ENCODE results near the gene PTPRR.

GRCh38 chr12:70920891-70921290, 353 bp upstream of the PTPRR start:
- TF ChIP-seq, protein P1, sequence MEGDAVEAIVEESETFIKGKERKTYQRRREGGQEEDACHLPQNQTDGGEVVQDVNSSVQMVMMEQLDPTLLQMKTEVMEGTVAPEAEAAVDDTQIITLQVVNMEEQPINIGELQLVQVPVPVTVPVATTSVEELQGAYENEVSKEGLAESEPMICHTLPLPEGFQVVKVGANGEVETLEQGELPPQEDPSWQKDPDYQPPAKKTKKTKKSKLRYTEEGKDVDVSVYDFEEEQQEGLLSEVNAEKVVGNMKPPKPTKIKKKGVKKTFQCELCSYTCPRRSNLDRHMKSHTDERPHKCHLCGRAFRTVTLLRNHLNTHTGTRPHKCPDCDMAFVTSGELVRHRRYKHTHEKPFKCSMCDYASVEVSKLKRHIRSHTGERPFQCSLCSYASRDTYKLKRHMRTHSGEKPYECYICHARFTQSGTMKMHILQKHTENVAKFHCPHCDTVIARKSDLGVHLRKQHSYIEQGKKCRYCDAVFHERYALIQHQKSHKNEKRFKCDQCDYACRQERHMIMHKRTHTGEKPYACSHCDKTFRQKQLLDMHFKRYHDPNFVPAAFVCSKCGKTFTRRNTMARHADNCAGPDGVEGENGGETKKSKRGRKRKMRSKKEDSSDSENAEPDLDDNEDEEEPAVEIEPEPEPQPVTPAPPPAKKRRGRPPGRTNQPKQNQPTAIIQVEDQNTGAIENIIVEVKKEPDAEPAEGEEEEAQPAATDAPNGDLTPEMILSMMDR (IDR thresholded peaks at IDR 0.05) = no peak
- TF ChIP-seq POLR2A (IDR thresholded peaks at IDR 0.05) (no peak), POLR2AphosphoS5 (IDR thresholded peaks at IDR 0.05; ENCODE audit: insufficient read depth in 1 of 2, low read depth in 1 of 2) (no peak)
